Gastrocnemius medialis (tissue), 4 donors: Measurements from ENCODE around the gene NLGN1.

Experiments used
- POLR2A ChIP-seq, 2 donors: fragments of 450-650 bp; IDR thresholded peaks; one replicate each; pipeline ENCODE4 v1.6.1; 2017; ENCODE audit warnings: antibody characterized with exemption in 2 of 2, mild to moderate bottlenecking in 2 of 2, moderate library complexity in 2 of 2
- TF ChIP-seq, protein P1 (sequence below), 5 experiments: fragments of 450-650 bp in 3 of 5; fragments of 200-600 bp in 2 of 5; sonication (generic) in 2 of 5; IDR thresholded peaks in 4 of 5; conservative IDR thresholded peaks in 1 of 5; 1 replicate in 4 of 5; 2 replicates in 1 of 5; pipeline ENCODE4 v1.5.1; 2016 to 2019; ENCODE audit warnings: antibody characterized with exemption in 5 of 5, mild to moderate bottlenecking in 3 of 5, moderate library complexity in 3 of 5

DNA sequence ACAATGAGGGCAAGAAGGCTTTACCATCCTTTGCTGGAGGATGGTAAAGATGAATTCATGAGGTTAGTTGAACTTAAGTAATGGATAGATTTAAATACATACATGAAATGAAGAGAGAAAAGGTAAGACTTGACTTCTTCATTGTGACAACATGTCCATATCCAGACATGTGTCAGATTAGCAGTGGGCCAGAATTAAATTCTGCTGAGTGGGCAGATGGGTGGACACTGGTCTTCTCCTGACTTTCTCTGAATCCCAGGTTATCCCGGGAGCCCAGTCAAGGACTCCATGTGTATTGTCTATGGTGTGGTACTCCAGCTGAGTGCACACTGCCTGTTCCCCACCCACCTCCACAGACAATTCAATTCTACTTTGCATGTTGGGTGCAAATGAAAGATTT is 603.1 kb downstream of the NLGN1 start:
- TF ChIP-seq, protein P1, sequence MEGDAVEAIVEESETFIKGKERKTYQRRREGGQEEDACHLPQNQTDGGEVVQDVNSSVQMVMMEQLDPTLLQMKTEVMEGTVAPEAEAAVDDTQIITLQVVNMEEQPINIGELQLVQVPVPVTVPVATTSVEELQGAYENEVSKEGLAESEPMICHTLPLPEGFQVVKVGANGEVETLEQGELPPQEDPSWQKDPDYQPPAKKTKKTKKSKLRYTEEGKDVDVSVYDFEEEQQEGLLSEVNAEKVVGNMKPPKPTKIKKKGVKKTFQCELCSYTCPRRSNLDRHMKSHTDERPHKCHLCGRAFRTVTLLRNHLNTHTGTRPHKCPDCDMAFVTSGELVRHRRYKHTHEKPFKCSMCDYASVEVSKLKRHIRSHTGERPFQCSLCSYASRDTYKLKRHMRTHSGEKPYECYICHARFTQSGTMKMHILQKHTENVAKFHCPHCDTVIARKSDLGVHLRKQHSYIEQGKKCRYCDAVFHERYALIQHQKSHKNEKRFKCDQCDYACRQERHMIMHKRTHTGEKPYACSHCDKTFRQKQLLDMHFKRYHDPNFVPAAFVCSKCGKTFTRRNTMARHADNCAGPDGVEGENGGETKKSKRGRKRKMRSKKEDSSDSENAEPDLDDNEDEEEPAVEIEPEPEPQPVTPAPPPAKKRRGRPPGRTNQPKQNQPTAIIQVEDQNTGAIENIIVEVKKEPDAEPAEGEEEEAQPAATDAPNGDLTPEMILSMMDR (IDR thresholded peaks at IDR 0.05 in 4 of 5, conservative IDR thresholded peaks at IDR 0.05 in 1 of 5) = no peak
- TF ChIP-seq POLR2A (IDR thresholded peaks at IDR 0.05) = no peak
